Measurements from ENCODE around the gene ZNF578. TPM values are rescaled to one million over a fixed set of nuclear protein-coding genes. Genes with fewer than 3 reads are reported as not detected.

ZNF578 gene
- total and polyA plus RNA-seq, 2 of the 8 experiments (the other 6 are each of a cell fraction or from before 2014, with no cell fraction given), result 1.6 to 4.2 TPM

DNA sequence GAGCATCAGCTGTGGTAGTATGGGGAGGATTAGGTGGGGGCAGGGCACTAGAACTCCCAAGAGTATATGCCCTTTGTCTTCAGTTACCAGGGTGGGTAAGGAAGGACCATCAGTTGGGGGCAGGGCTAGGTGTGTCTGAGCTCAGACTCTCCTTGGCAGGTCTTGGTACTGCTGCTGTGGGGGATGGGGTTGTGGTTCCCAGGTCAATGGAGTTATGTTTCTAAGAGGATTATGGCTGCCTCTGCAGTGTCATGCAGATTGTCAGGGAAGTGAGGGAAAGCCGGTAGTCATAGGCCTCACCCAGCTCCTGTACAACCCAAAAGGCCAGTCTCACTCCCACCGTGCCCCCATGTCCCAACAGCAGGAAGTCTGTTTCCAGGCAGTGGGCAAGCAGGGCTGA, 8.8 kb upstream of the ZNF578 start:
- Histone ChIP-seq H4K5ac (ENCODE audit: insufficient read length, low read depth, low read length) (no peak overlapping the region), H3K36me3 (ENCODE audit: control insufficient read depth in 2 of 4, insufficient read depth in 4 of 4, low read length in 3 of 4) (no peaks in the 10 kb centered on the region), H4K20me1 (replicated peaks in 1 of 2; ENCODE audit: control insufficient read depth in 1 of 2, insufficient read depth in 2 of 2, low read length in 2 of 2) (no peaks in the 10 kb centered on the region), H3K79me2 (ENCODE audit: control insufficient read depth in 1 of 2, insufficient read depth in 2 of 2, low read length in 2 of 2) (no peaks in the 10 kb centered on the region), H2BK20ac (ENCODE audit: low read length) (no peak overlapping the region), H2BK5ac (ENCODE audit: low read depth, low read length) (no peak overlapping the region), H2AK5ac (ENCODE audit: low read depth, low read length) (no peak overlapping the region), H2BK12ac (ENCODE audit: low read depth, low read length) (no peak overlapping the region), H3K4ac (replicated peaks; ENCODE audit: insufficient read length, low read depth, low read length) (no peak overlapping the region), H3K79me1 (ENCODE audit: low read depth, low read length) (no peaks in the 10 kb centered on the region), H3K23me2 (ENCODE audit: low read depth, low read length) (no peaks in the 10 kb centered on the region), H3K4me3 (ENCODE audit: extremely low read depth in 1 of 4, insufficient read depth in 2 of 4, low read depth in 3 of 4, low read length in 4 of 4) (no peak overlapping the region), H3K56ac (replicated peaks; ENCODE audit: insufficient read length, low read depth, low read length) (no peak overlapping the region), H3K9ac (replicated peaks in 1 of 4; ENCODE audit: extremely low read depth in 1 of 4, low read depth in 3 of 4, low read length in 3 of 4) (no peak overlapping the region), H2BK15ac (ENCODE audit: low read length) (no peak overlapping the region), H3K4me1 (replicated peaks in 1 of 4; ENCODE audit: control insufficient read depth in 3 of 4, insufficient read depth in 4 of 4, low read length in 3 of 4) (no peaks in the 10 kb centered on the region), H3K23ac (ENCODE audit: insufficient read length) (no peak overlapping the region), H3K27me3 (replicated peaks in 1 of 4; ENCODE audit: control insufficient read depth in 3 of 4, extremely low read depth in 1 of 4, insufficient read depth in 3 of 4, low read length in 3 of 4) (no peaks in the 10 kb centered on the region), H3K9me3 (ENCODE audit: insufficient read depth in 2 of 2, low read depth in 1 of 2, low read length in 1 of 2) (peaks cover 48 to 63% of the 10 kb centered on the region in 2 experiments), H4K91ac (replicated peaks; ENCODE audit: insufficient read length, low read length) (no peak overlapping the region), H2BK120ac (replicated peaks; ENCODE audit: low read depth, low read length) (no peak overlapping the region), H4K8ac (ENCODE audit: extremely low read depth, insufficient read depth, low read length) (no peak overlapping the region), H2AFZ (ENCODE audit: low read length) (no peak overlapping the region), H3K27ac (ENCODE audit: low read depth, low read length) (no peak overlapping the region), H3K4me2 (ENCODE audit: insufficient read depth in 1 of 2, low read depth in 2 of 2, low read length in 2 of 2) (no peak overlapping the region), H3K14ac (ENCODE audit: insufficient read length) (no peak overlapping the region), H3K18ac (ENCODE audit: extremely low read depth, low read length) (no peak overlapping the region)
- no peak for DNase-seq (ENCODE audit: low read depth in 1 of 2, low spot score in 2 of 2)
- WGBS, 2 experiments (ENCODE audit: extremely low coverage in 1 of 2, insufficient coverage in 1 of 2, insufficient read length in 1 of 2, insufficient replicate concordance in 2 of 2, low coverage in 1 of 2, low lambda C conversion rate in 2 of 2, missing lambda C conversion rate in 1 of 2), result 60% methylated on average over 2 of the region's 2 CpGs; no CpG with 5 or more reads in 1 of the 2 experiments
- TF ChIP-seq, protein P1, sequence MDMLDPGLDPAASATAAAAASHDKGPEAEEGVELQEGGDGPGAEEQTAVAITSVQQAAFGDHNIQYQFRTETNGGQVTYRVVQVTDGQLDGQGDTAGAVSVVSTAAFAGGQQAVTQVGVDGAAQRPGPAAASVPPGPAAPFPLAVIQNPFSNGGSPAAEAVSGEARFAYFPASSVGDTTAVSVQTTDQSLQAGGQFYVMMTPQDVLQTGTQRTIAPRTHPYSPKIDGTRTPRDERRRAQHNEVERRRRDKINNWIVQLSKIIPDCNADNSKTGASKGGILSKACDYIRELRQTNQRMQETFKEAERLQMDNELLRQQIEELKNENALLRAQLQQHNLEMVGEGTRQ (IDR thresholded peaks at IDR 0.05; ENCODE audit: low read length), result no peak
- no peak for TF ChIP-seq SP4 (IDR thresholded peaks at IDR 0.05; ENCODE audit: low read length)
- TF ChIP-seq CBX8 (IDR thresholded peaks at IDR 0.05; ENCODE audit: borderline replicate concordance, low read depth, low read length), result no peak
- TF ChIP-seq SIN3A (conservative IDR thresholded peaks at IDR 0.05 in 1 of 2, IDR thresholded peaks at IDR 0.05 in 1 of 2; ENCODE audit: low read depth in 1 of 2, low read length in 2 of 2), result no peak
- TF ChIP-seq, protein P2, sequence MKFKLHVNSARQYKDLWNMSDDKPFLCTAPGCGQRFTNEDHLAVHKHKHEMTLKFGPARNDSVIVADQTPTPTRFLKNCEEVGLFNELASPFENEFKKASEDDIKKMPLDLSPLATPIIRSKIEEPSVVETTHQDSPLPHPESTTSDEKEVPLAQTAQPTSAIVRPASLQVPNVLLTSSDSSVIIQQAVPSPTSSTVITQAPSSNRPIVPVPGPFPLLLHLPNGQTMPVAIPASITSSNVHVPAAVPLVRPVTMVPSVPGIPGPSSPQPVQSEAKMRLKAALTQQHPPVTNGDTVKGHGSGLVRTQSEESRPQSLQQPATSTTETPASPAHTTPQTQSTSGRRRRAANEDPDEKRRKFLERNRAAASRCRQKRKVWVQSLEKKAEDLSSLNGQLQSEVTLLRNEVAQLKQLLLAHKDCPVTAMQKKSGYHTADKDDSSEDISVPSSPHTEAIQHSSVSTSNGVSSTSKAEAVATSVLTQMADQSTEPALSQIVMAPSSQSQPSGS (IDR thresholded peaks at IDR 0.05; ENCODE audit: low read length), result no peak
- TF ChIP-seq TBP (IDR thresholded peaks at IDR 0.05; ENCODE audit: low read depth, low read length), result no peak
- no peak for TF ChIP-seq RNF2 (IDR thresholded peaks at IDR 0.05; ENCODE audit: borderline replicate concordance, low read depth, low read length, missing control alignments, poor library complexity, severe bottlenecking)
- no peak for TF ChIP-seq KDM5A (IDR thresholded peaks at IDR 0.05; ENCODE audit: low read length)
- TF ChIP-seq SIRT6 (IDR thresholded peaks at IDR 0.05; ENCODE audit: low read length), result no peak
- TF ChIP-seq EZH2 (IDR thresholded peaks at IDR 0.05; ENCODE audit: low read depth, low read length, severe bottlenecking), result no peak
- CTCF ChIA-PET (ENCODE audit: partially characterized antibody), result interaction anchor here (1.0 kb wide), 1 partner anchor 21 kb away, joined by 3 read pairs; no protein-coding TSS in a partner anchor
- FAIRE-seq, result no peak
- POLR2A ChIA-PET (ENCODE audit: partially characterized antibody), result interaction anchor here (1.0 kb wide), 1 partner anchor 9 kb away, joined by 3 read pairs; the partner anchor contains the start of gene ZNF578

All from H1 (cell line).